HepG2 (cell line): Measurements from ENCODE around the gene ABCB8. TPM values are rescaled to one million over a fixed set of nuclear protein-coding genes. Genes with fewer than 3 reads are reported as not detected.

Experiments used
- FOSL1 ChIP-seq: sonication (generic); formaldehyde crosslinking; IDR thresholded peaks from 2 replicates; pipeline ENCODE4 v1.9.0; 2021; ENCODE audit warnings: missing genetic modification reagents, borderline replicate concordance
- KDM5A ChIP-seq: fragments of 200-600 bp; sonication (generic); IDR thresholded peaks from 2 replicates; pipeline ENCODE4 v1.7.0; 2018; ENCODE audit warnings: antibody characterized with exemption, mild to moderate bottlenecking, low read length, borderline replicate concordance
- NPAS2 ChIP-seq: sonication (generic); formaldehyde crosslinking; IDR thresholded peaks from 2 replicates; pipeline ENCODE4 v1.8.0; 2022; ENCODE audit warnings: mild to moderate bottlenecking, missing genetic modification reagents, borderline replicate concordance
- REL ChIP-seq: sonication (generic); formaldehyde crosslinking; conservative IDR thresholded peaks from 2 replicates; pipeline ENCODE4 v1.8.0; 2022; ENCODE audit warnings: mild to moderate bottlenecking, missing genetic modification reagents, moderate library complexity
- RELA ChIP-seq: sonication (generic); formaldehyde crosslinking; IDR thresholded peaks from 2 replicates; pipeline ENCODE4 v1.4.0; 2020; ENCODE audit warnings: missing genetic modification reagents
- SMC3 ChIP-seq: IDR thresholded peaks from 2 replicates; pipeline ENCODE4 v1.6.1; 2011; ENCODE audit warnings: low read length, improper control_type of control experiment
- SP2 ChIP-seq: sonication (generic); formaldehyde crosslinking; IDR thresholded peaks from 2 replicates; pipeline ENCODE4 v1.5.1; 2020; ENCODE audit warnings: mild to moderate bottlenecking, missing genetic modification reagents
- TIGD3 ChIP-seq: sonication (generic); formaldehyde crosslinking; IDR thresholded peaks from 2 replicates; pipeline ENCODE4 v1.5.1; 2020; ENCODE audit warnings: mild to moderate bottlenecking, missing genetic modification reagents, borderline replicate concordance
- YEATS4 ChIP-seq: sonication (generic); formaldehyde crosslinking; IDR thresholded peaks from 2 replicates; pipeline ENCODE4 v1.4.0; 2020; ENCODE audit warnings: missing genetic modification reagents, borderline replicate concordance
- ZBTB38 ChIP-seq: sonication (generic); formaldehyde crosslinking; IDR thresholded peaks from 2 replicates; pipeline ENCODE4 v1.5.1; 2020; ENCODE audit warnings: mild to moderate bottlenecking, missing genetic modification reagents
- ZBTB46 ChIP-seq: sonication (generic); formaldehyde crosslinking; IDR thresholded peaks from 2 replicates; pipeline ENCODE4 v1.4.0; 2020; ENCODE audit warnings: mild to moderate bottlenecking, missing genetic modification reagents, borderline replicate concordance
- ZNF180 ChIP-seq: sonication (generic); formaldehyde crosslinking; IDR thresholded peaks from 2 replicates; pipeline ENCODE4 v1.4.0; 2020; ENCODE audit warnings: low read depth, missing genetic modification reagents, borderline replicate concordance
- ZNF792 ChIP-seq: IDR thresholded peaks from 2 replicates; pipeline ENCODE4 v1.6.1; 2016
- ZZZ3 ChIP-seq: sonication (generic); formaldehyde crosslinking; IDR thresholded peaks from 2 replicates; pipeline ENCODE4 v1.4.0; 2020; ENCODE audit warnings: missing genetic modification reagents, mild to moderate bottlenecking, borderline replicate concordance
- polyA plus RNA-seq, 8 experiments: library from polyadenylated mRNA; depleted of rRNA in 3 of 8; stranded (reverse) in 7 of 8; unstranded in 1 of 8; fragments of >200 nt; fragmentation: Illumina TruSeq in 4 of 8; extraction: Trizol in 4 of 8; gene quantifications; 2 replicates each; pipeline versions ENCODE4 v1.2.1 to v1.2.3, GENCODE V29; 2011 to 2016; ENCODE audit warnings: low read depth in 4 of 8, missing spikeins in 1 of 8, mixed read lengths in 1 of 8; ENCODE audit not compliant: insufficient read depth in 1 of 8
- total RNA-seq, 5 experiments: library from RNA; depleted of rRNA; stranded (reverse); fragments of >200 nt; fragmentation: Illumina TruSeq; extraction: Trizol; gene quantifications; 2 replicates each; pipeline ENCODE4 v1.2.3, GENCODE V29; 2016; ENCODE audit warnings: low read depth in 1 of 5
- TF ChIP-seq, protein P1 (sequence below): sonication (generic); formaldehyde crosslinking; IDR thresholded peaks from 2 replicates; pipeline ENCODE4 v1.8.0; 2022; ENCODE audit warnings: mild to moderate bottlenecking, missing genetic modification reagents, borderline replicate concordance
- TF ChIP-seq, protein P2 (sequence below): sonication (generic); formaldehyde crosslinking; IDR thresholded peaks from 2 replicates; pipeline ENCODE4 v1.5.1; 2020; ENCODE audit warnings: mild to moderate bottlenecking, moderate library complexity, missing genetic modification reagents
- TF ChIP-seq, protein P3 (sequence below): sonication (generic); formaldehyde crosslinking; IDR thresholded peaks from 2 replicates; pipeline ENCODE4 v1.4.0; 2020; ENCODE audit warnings: missing genetic modification reagents, low read depth, mild to moderate bottlenecking, borderline replicate concordance
- TF ChIP-seq, protein P4 (sequence below): sonication (generic); formaldehyde crosslinking; IDR thresholded peaks from 2 replicates; pipeline ENCODE4 v1.4.0; 2020; ENCODE audit warnings: missing genetic modification reagents
- TF ChIP-seq, protein P5 (sequence below): IDR thresholded peaks from 2 replicates; pipeline ENCODE4 v1.6.1; 2016; ENCODE audit warnings: low read depth, borderline replicate concordance

Gene ABCB8
- total and polyA plus RNA-seq, 2 of the 13 experiments (the other 11 are each of a cell fraction or from before 2014, with no cell fraction given), result 6.6 to 16.7 TPM

- TF ChIP-seq, protein P1, sequence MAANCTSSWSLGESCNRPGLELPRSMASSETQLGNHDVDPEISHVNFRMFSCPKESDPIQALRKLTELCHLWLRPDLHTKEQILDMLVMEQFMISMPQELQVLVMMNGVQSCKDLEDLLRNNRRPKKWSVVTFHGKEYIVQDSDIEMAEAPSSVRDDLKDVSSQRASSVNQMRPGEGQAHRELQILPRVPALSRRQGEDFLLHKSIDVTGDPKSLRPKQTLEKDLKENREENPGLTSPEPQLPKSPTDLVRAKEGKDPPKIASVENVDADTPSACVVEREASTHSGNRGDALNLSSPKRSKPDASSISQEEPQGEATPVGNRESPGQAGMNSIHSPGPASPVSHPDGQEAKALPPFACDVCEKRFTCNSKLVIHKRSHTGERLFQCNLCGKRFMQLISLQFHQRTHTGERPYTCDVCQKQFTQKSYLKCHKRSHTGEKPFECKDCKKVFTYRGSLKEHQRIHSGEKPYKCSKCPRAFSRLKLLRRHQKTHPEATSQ (CRISPR knock-in tag), result 0 out of 2 replicates have a peak, but pooled peaks have one; percentile 27
- TF ChIP-seq REL (no peak), FOSL1 (CRISPR knock-in tag) (no peak), NPAS2 (no peak), SMC3 (no peak), ZBTB38 (CRISPR knock-in tag) (no peak), TIGD3 (no peak), ZZZ3 (CRISPR knock-in tag) (no peak), KDM5A (no peak), ZNF792 (CRISPR knock-in tag) (no peak), YEATS4 (CRISPR knock-in tag) (peak; percentile 41; the same call in 1 of the 2 replicates), SP2 (no peak), ZNF180 (CRISPR knock-in tag) (no peak), RELA (CRISPR knock-in tag) (no peak), ZBTB46 (CRISPR knock-in tag) (no peak)
- TF ChIP-seq, protein P2, sequence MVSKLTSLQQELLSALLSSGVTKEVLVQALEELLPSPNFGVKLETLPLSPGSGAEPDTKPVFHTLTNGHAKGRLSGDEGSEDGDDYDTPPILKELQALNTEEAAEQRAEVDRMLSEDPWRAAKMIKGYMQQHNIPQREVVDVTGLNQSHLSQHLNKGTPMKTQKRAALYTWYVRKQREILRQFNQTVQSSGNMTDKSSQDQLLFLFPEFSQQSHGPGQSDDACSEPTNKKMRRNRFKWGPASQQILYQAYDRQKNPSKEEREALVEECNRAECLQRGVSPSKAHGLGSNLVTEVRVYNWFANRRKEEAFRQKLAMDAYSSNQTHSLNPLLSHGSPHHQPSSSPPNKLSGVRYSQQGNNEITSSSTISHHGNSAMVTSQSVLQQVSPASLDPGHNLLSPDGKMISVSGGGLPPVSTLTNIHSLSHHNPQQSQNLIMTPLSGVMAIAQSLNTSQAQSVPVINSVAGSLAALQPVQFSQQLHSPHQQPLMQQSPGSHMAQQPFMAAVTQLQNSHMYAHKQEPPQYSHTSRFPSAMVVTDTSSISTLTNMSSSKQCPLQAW (CRISPR knock-in tag), result peak; percentile 42; the same call in 1 of the 2 replicates
- TF ChIP-seq, protein P3, sequence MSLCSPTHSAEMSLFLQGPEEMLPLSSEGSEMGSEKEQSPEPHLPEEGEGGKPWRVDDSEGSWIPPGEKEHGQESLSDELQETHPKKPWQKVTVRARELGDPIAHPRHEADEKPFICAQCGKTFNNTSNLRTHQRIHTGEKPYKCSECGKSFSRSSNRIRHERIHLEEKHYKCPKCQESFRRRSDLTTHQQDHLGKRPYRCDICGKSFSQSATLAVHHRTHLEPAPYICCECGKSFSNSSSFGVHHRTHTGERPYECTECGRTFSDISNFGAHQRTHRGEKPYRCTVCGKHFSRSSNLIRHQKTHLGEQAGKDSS (CRISPR knock-in tag), result 0 out of 2 replicates have a peak, but pooled peaks have one; percentile 33
- TF ChIP-seq, protein P4, sequence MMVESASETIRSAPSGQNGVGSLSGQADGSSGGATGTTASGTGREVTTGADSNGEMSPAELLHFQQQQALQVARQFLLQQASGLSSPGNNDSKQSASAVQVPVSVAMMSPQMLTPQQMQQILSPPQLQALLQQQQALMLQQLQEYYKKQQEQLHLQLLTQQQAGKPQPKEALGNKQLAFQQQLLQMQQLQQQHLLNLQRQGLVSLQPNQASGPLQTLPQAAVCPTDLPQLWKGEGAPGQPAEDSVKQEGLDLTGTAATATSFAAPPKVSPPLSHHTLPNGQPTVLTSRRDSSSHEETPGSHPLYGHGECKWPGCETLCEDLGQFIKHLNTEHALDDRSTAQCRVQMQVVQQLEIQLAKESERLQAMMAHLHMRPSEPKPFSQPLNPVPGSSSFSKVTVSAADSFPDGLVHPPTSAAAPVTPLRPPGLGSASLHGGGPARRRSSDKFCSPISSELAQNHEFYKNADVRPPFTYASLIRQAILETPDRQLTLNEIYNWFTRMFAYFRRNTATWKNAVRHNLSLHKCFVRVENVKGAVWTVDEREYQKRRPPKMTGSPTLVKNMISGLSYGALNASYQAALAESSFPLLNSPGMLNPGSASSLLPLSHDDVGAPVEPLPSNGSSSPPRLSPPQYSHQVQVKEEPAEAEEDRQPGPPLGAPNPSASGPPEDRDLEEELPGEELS (CRISPR knock-in tag), result peak; percentile 54; the same call in 1 of the 2 replicates
- TF ChIP-seq, protein P5, sequence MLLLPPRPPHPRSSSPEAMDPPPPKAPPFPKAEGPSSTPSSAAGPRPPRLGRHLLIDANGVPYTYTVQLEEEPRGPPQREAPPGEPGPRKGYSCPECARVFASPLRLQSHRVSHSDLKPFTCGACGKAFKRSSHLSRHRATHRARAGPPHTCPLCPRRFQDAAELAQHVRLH, result no peak
Observed at GRCh38 chr7:151012031-151012692, 16.1 kb upstream of the ABCB8 start (continued).
